A549 (cell line): ENCODE data around the gene VSIG10. TPM values are rescaled to one million over a fixed set of nuclear protein-coding genes. Genes with fewer than 3 reads are reported as not detected.

Source experiments
- ATAC-seq, 2 experiments: fragments of 200-7000 bp in 1 of 2; fragments of >200 bp in 1 of 2; cut with Nextera tagmentation in 1 of 2; cut with Tn5 transposase in 1 of 2; 3 replicates each; pipeline versions ENCODE4 v1.8.0 to v1.9.1; 2018 to 2020; ENCODE audit warnings: mild to moderate bottlenecking in 1 of 2, moderate library complexity in 1 of 2
- CTCF ChIA-PET: fragments of 300-600 bp; sonication (Branson Sonifier 250); formaldehyde crosslinking; extraction: SDS; loops from one replicate; lab custom pipeline; 2021; ENCODE audit warnings: antibody characterized with exemption, inconsistent platforms; lab: Yijun Ruan, JAX
- POLR2A ChIA-PET: fragments of 350-600 bp; formaldehyde crosslinking; extraction: SDS; loops from one replicate; lab custom pipeline; 2021; ENCODE audit warnings: antibody characterized with exemption, inconsistent platforms; lab: Yijun Ruan, JAX
- DNase-seq, 2 experiments: peaks; one replicate each; pipeline versions ENCODE4 v3.0.0 to v3.0.0-alpha.2; 2011 to 2016; ENCODE audit warnings: low read depth in 1 of 2, low spot score in 1 of 2
- FAIRE-seq: peaks from 2 replicates; lab custom pipeline; 2011; peaks lifted over from hg19 to GRCh38; lab: Jason Lieb, UNC
- H3K27ac ChIP-seq, 2 experiments: fragments of >200 bp; sonication (Bioruptor Twin); formaldehyde crosslinking; 3 replicates each; pipeline ENCODE4 v1.5.1; 2016 to 2017
- H3K4me1 ChIP-seq: fragments of >200 bp; sonication (Bioruptor Twin); formaldehyde crosslinking; 3 replicates; pipeline ENCODE4 v1.6.1; 2016
- H3K4me2 ChIP-seq: fragments of >200 bp; sonication (Bioruptor Twin); formaldehyde crosslinking; 3 replicates; pipeline ENCODE4 v1.6.1; 2016
- H3K4me3 ChIP-seq: fragments of >200 bp; sonication (Bioruptor Twin); formaldehyde crosslinking; 3 replicates; pipeline ENCODE4 v1.5.1; 2016
- H3K9me3 ChIP-seq: fragments of >200 bp; sonication (Bioruptor Twin); formaldehyde crosslinking; 3 replicates; pipeline ENCODE4 v1.6.1; 2016
- BCL3 ChIP-seq: fragments of >200 bp; sonication (Bioruptor Twin); formaldehyde crosslinking; IDR thresholded peaks from 3 replicates; pipeline ENCODE4 v1.6.1; 2016
- CBX2 ChIP-seq: fragments of 200-600 bp; sonication (generic); IDR thresholded peaks from 2 replicates; pipeline ENCODE4 v1.6.1; 2016; ENCODE audit warnings: low read depth, mild to moderate bottlenecking, borderline replicate concordance
- CBX8 ChIP-seq: fragments of 200-600 bp; sonication (generic); IDR thresholded peaks from 2 replicates; pipeline ENCODE4 v1.6.1; 2016
- CEBPB ChIP-seq, 2 experiments: fragments of >200 bp in 1 of 2; sonication (Bioruptor Twin) in 1 of 2; formaldehyde crosslinking in 1 of 2; IDR thresholded peaks; 2 replicates each; pipeline ENCODE4 v1.6.1; 2012 to 2016
- CHD2 ChIP-seq: fragments of 150-350 bp; IDR thresholded peaks from 2 replicates; pipeline ENCODE4 v1.6.1; 2014; ENCODE audit warnings: low read length; ENCODE audit not compliant: partially characterized antibody
- CTCF ChIP-seq: fragments of >200 bp; sonication (Bioruptor Twin); formaldehyde crosslinking; IDR thresholded peaks from 3 replicates; pipeline ENCODE4 v1.5.1; 2016
- ESRRA ChIP-seq: fragments of 150-350 bp; IDR thresholded peaks from 2 replicates; pipeline ENCODE4 v1.6.1; 2014; ENCODE audit warnings: mild to moderate bottlenecking, low read length, borderline replicate concordance
- FOSB ChIP-seq: fragments of 250-450 bp; sonication (Bioruptor Pico); IDR thresholded peaks from 2 replicates; pipeline ENCODE4 v1.5.0; 2020; ENCODE audit warnings: mild to moderate bottlenecking, moderate library complexity
- FOSL2 ChIP-seq, 2 experiments: fragments of 450-650 bp in 1 of 2; fragments of >200 bp in 1 of 2; sonication (Bioruptor Twin) in 1 of 2; formaldehyde crosslinking; IDR thresholded peaks; 2 replicates each; pipeline versions ENCODE4 v1.5.0 to v1.6.1; 2016 to 2020; ENCODE audit warnings: mild to moderate bottlenecking in 1 of 2, moderate library complexity in 1 of 2
- HES2 ChIP-seq: fragments of >200 bp; sonication (Bioruptor Twin); formaldehyde crosslinking; IDR thresholded peaks from 2 replicates; pipeline ENCODE4 v1.6.1; 2016
- HMGXB4 ChIP-seq: fragments of 250-450 bp; sonication (Bioruptor Pico); IDR thresholded peaks from 2 replicates; pipeline ENCODE4 v1.5.0; 2021; ENCODE audit warnings: mild to moderate bottlenecking, moderate library complexity, borderline replicate concordance
- HOXB13 ChIP-seq: fragments of 250-450 bp; sonication (Bioruptor Pico); IDR thresholded peaks from 2 replicates; pipeline ENCODE4 v1.5.0; 2020; ENCODE audit warnings: low read depth, mild to moderate bottlenecking, moderate library complexity
- JUN ChIP-seq, 2 experiments: fragments of >200 bp; sonication (Bioruptor Twin); formaldehyde crosslinking; IDR thresholded peaks; 2 replicates in 1 of 2; 3 replicates in 1 of 2; pipeline ENCODE4 v1.6.1; 2016 to 2017
- JUNB ChIP-seq: fragments of >200 bp; sonication (Bioruptor Twin); formaldehyde crosslinking; IDR thresholded peaks from 2 replicates; pipeline ENCODE4 v1.6.1; 2016
- KDM5A ChIP-seq: fragments of 200-600 bp; sonication (generic); IDR thresholded peaks from 2 replicates; pipeline ENCODE4 v1.6.1; 2016; ENCODE audit warnings: antibody characterized with exemption, mild to moderate bottlenecking
- MAX ChIP-seq: IDR thresholded peaks from 2 replicates; pipeline ENCODE4 v1.6.1; 2012
- MAZ ChIP-seq: fragments of 150-350 bp; IDR thresholded peaks from 2 replicates; pipeline ENCODE4 v1.6.1; 2014; ENCODE audit warnings: antibody characterized with exemption, low read depth, low read length, borderline replicate concordance
- MYC ChIP-seq: IDR thresholded peaks from 2 replicates; pipeline ENCODE4 v1.6.1; 2012; ENCODE audit warnings: mild to moderate bottlenecking, inconsistent platforms, low read length, improper control_type of control experiment, borderline replicate concordance
- PBX3 ChIP-seq: IDR thresholded peaks from 2 replicates; pipeline ENCODE4 v1.6.1; 2012
- RFX5 ChIP-seq: fragments of 450-650 bp; IDR thresholded peaks from 2 replicates; pipeline ENCODE4 v1.7.1; 2014; ENCODE audit warnings: antibody characterized with exemption, mild to moderate bottlenecking, moderate library complexity
- RNF2 ChIP-seq: fragments of 200-600 bp; sonication (generic); IDR thresholded peaks from 2 replicates; pipeline ENCODE4 v1.6.1; 2016; ENCODE audit warnings: low read depth, mild to moderate bottlenecking, antibody characterized with exemption, moderate library complexity, borderline replicate concordance
- SMC3 ChIP-seq: fragments of >200 bp; sonication (Bioruptor Twin); formaldehyde crosslinking; IDR thresholded peaks from 3 replicates; pipeline ENCODE4 v1.6.1; 2018; ENCODE audit warnings: inconsistent platforms
- USF2 ChIP-seq: fragments of 450-650 bp; IDR thresholded peaks from 2 replicates; pipeline ENCODE4 v1.6.1; 2014; ENCODE audit warnings: antibody characterized with exemption
- WGBS: methylation state at CpG from one replicate; pipeline ENCODE4 v1.1.6; 2017; ENCODE audit errors: missing lambda C conversion rate; 5-methylcytosine and 5-hydroxymethylcytosine counted together
- polyA plus RNA-seq, 4 experiments: library from polyadenylated mRNA; depleted of rRNA in 3 of 4; stranded (reverse); fragments of >200 nt; fragmentation: RNase III in 1 of 4; extraction: RNeasy Plus Mini Kit Qiagen cat#74134 plus additional on column Dnase treatment in 1 of 4; gene quantifications; 2 replicates in 3 of 4; 3 replicates in 1 of 4; pipeline ENCODE4 v1.2.3, GENCODE V29; 2011 to 2017

VSIG10 gene
- polyA plus RNA-seq, 2 of the 4 experiments (the other 2 are of a cell fraction): 18.3 to 20.2 TPM

DNA sequence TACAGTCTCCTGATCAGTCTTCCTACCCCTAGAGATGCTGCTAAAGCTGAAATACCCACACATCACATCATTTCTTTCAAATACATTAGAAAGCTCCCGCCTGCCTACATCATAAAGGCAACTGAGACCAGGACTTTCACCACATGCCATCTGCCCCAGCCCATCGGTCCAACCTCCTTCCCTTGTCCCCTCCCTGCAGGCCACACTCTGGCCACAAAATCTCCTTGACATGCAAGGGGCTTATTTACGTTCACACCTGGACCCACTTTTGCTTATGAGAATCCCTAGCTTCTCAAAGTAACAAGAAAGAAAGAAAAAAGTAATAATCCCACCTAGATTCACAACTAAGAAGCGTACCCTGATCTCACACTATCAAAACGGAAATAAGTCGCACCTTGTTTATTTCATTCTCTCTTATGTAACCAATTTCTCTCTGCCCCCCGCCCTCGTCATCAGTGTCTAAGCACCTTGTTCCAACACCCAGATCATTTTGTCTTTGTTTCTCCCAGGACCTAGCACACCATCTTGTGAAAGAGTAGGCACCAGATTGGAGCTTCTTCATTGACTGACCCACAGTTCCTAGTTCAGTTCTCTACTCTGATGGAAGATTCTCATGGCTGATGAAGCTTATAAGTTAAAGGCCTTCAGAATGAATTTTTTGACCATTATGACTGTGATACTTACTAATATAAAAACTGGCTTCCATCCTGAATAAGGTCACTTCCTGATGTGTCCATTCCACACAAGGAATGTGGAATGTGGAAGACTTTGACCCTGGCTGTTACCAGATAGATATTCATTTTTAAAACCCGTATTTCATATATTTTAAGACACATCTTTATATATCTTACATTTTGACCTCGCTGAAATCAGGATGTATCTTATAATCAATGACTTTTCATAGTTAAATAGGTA lies 50.5 kb downstream of the VSIG10 start:
- DNase-seq (no peak), ATAC-seq (peak; percentile 9 to 44; a peak in 4 of 6 replicates), FAIRE-seq (no peak)
- no peak for TF ChIP-seq ESRRA
- no peak for TF ChIP-seq KDM5A
- no peak for TF ChIP-seq CBX2
- TF ChIP-seq SMC3: no peak
- no peak for TF ChIP-seq USF2
- no peak for TF ChIP-seq HMGXB4
- no peak for TF ChIP-seq RFX5
- TF ChIP-seq RNF2: no peak
- no peak for TF ChIP-seq MYC
- no peak for TF ChIP-seq CBX8
- TF ChIP-seq CHD2: no peak
- no peak for TF ChIP-seq CTCF
- POLR2A ChIA-PET: interaction anchor here (1.9 kb wide), 1 partner anchor 8 kb away, joined by 7 read pairs; the partner anchor contains the start of gene WSB2
- Histone ChIP-seq H3K4me3 (no peak overlapping the region), H3K4me1 (peaks cover 71% of the 10 kb centered on the region), H3K9me3 (no peaks in the 10 kb centered on the region), H3K27ac (peak overlapping the region; percentile 86 to 89), H3K4me2 (peak overlapping the region; percentile 80)
- CTCF ChIA-PET: interaction anchor here (0.9 to 5.1 kb wide), 4 partner anchors 11 to 179 kb away, joined by 3 to 23 read pairs (median 4); no protein-coding TSS in a partner anchor
- WGBS: 74% methylated on average over 10 of the region's 10 CpGs

DNA sequence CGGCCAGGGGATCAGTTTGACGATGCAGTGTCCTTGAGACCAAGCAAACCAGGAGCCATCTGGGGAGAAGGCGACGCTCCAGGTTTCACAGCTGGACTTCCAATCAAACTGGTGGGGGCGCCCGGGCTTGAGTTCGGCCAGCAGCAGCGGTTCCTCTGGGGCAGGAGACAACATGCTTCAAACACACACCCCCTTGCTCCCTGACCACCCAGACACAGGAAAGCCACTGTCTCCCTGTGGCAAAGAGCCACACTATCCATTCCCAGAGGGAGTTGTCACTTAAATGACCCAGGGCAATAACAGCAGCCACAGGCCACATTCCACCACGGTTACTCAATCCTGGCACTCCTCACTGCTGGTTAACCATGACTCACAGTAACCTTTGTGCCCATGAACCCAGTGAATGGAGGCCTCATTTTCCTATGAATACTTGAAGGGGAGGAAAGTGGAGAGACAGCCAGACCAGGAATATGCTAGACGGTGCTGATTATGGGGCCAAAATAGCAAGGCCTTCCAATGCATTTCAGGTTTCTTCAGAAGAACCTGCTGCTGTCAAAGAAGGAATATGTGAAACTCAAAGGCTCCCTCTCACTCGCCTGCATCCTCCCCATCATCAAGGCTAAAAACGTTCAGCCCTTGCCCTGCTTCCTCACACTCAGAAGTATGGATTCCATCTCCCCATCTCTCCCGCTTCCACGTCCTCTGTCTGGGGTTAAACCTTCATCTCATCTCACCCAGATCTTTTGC lies 51.3 kb downstream of the VSIG10 start:
- Histone ChIP-seq H3K4me1 (peaks cover 63% of the 10 kb centered on the region), H3K4me2 (peak overlapping the region; percentile 80), H3K4me3 (0 out of 3 replicates have a peak overlapping the region, but pooled peaks have one; percentile 6), H3K27ac (peak overlapping the region; percentile 86 to 89), H3K9me3 (no peaks in the 10 kb centered on the region)
- ATAC-seq (peak; percentile 91 to 97), FAIRE-seq (peak; percentile 95), DNase-seq (peak; percentile 96 to 98)
- ChIA-PET POLR2A (interaction anchor here (1.9 kb wide), 1 partner anchor 9 kb away, joined by 7 read pairs; the partner anchor contains the start of gene WSB2), CTCF (interaction anchor here (0.9 to 1.5 kb wide), 4 partner anchors 8 to 51 kb away, joined by 3 to 5 read pairs (median 4); partner anchors contain the start of gene VSIG10)
- 2% methylated on average over 14 of the region's 14 CpGs for WGBS
- TF ChIP-seq MAX (peak; percentile 92), CEBPB (IDR thresholded peaks at IDR 0.05) (peak; percentile 92 to 99), HOXB13 (CRISPR knock-in tag) (no peak), RNF2 (no peak), PBX3 (peak; percentile 73; the same call in 1 of the 2 replicates), FOSL2 (IDR thresholded peaks at IDR 0.05) (peak; percentile 91), FOSL2 (CRISPR knock-in tag; IDR thresholded peaks at IDR 0.05) (peak; percentile 97), BCL3 (peak; percentile 94), JUNB (peak; percentile 88), CHD2 (no peak), JUN (IDR thresholded peaks at IDR 0.05) (peak in 1 of 2 experiments; percentile 91; a peak in 4 of 5 replicates), FOSB (no peak), HMGXB4 (no peak), MAZ (no peak), HES2 (peak; percentile 68; the same call in 1 of the 2 replicates)
